ENCODE results near the gene VTI1A. TPM values are rescaled to one million over a fixed set of nuclear protein-coding genes. Genes with fewer than 3 reads are reported as not detected.

The VTI1A gene
- total RNA-seq, 1 donor from 2014 or later, result 26.3 TPM

GRCh38 chr10:112821038-112821437 is 374.0 kb downstream of the VTI1A start:
- Mint-ChIP-seq H3K27me3 (ENCODE audit: unreplicated experiment) (no peaks in the 10 kb centered on the region), H3K4me1 (ENCODE audit: unreplicated experiment) (peaks cover 8% of the 10 kb centered on the region), H3K9me3 (ENCODE audit: unreplicated experiment) (no peaks in the 10 kb centered on the region), H3K36me3 (ENCODE audit: unreplicated experiment) (peaks cover 10% of the 10 kb centered on the region), H3K4me3 (ENCODE audit: unreplicated experiment) (no peak overlapping the region), H3K27ac (ENCODE audit: unreplicated experiment) (no peak overlapping the region)
- no peak for TF ChIP-seq CTCF (IDR thresholded peaks at IDR 0.05)
- DNase-seq (ENCODE audit: extremely low spot score, unreplicated experiment), result no peak

GRCh38 chr10:112821663-112822062 is 374.6 kb downstream of the VTI1A start:
- TF ChIP-seq CTCF (IDR thresholded peaks at IDR 0.05), result no peak
- no peak for DNase-seq (ENCODE audit: extremely low spot score, unreplicated experiment)
- Mint-ChIP-seq H3K4me1 (ENCODE audit: unreplicated experiment) (peaks cover 2% of the 10 kb centered on the region), H3K36me3 (ENCODE audit: unreplicated experiment) (peaks cover 10% of the 10 kb centered on the region), H3K9me3 (ENCODE audit: unreplicated experiment) (no peaks in the 10 kb centered on the region), H3K27me3 (ENCODE audit: unreplicated experiment) (no peaks in the 10 kb centered on the region), H3K4me3 (ENCODE audit: unreplicated experiment) (no peak overlapping the region), H3K27ac (ENCODE audit: unreplicated experiment) (no peak overlapping the region)

GRCh38 chr10:112823007-112823406 is 376.0 kb downstream of the VTI1A start:
- Mint-ChIP-seq H3K4me1 (ENCODE audit: unreplicated experiment) (no peaks in the 10 kb centered on the region), H3K36me3 (ENCODE audit: unreplicated experiment) (peaks cover 4% of the 10 kb centered on the region), H3K4me3 (ENCODE audit: unreplicated experiment) (no peak overlapping the region), H3K27ac (ENCODE audit: unreplicated experiment) (no peak overlapping the region), H3K27me3 (ENCODE audit: unreplicated experiment) (no peaks in the 10 kb centered on the region), H3K9me3 (ENCODE audit: unreplicated experiment) (no peaks in the 10 kb centered on the region)
- DNase-seq (ENCODE audit: extremely low spot score, unreplicated experiment), result no peak
- TF ChIP-seq CTCF (IDR thresholded peaks at IDR 0.05), result no peak

GRCh38 chr10:112823604-112824003 is 376.6 kb downstream of the VTI1A start:
- no peak for DNase-seq (ENCODE audit: extremely low spot score, unreplicated experiment)
- Mint-ChIP-seq H3K27me3 (ENCODE audit: unreplicated experiment) (no peaks in the 10 kb centered on the region), H3K36me3 (ENCODE audit: unreplicated experiment) (peaks cover 3% of the 10 kb centered on the region), H3K9me3 (ENCODE audit: unreplicated experiment) (no peaks in the 10 kb centered on the region), H3K4me3 (ENCODE audit: unreplicated experiment) (no peak overlapping the region), H3K4me1 (ENCODE audit: unreplicated experiment) (no peaks in the 10 kb centered on the region), H3K27ac (ENCODE audit: unreplicated experiment) (no peak overlapping the region)
- no peak for TF ChIP-seq CTCF (IDR thresholded peaks at IDR 0.05)

- no peak for DNase-seq (ENCODE audit: extremely low spot score, unreplicated experiment)
- no peaks in the 10 kb centered on the region for H3K4me1 Mint-ChIP-seq (ENCODE audit: unreplicated experiment)
- no peaks in the 10 kb centered on the region for H3K27me3 Mint-ChIP-seq (ENCODE audit: unreplicated experiment)
- no peak overlapping the region for H3K27ac Mint-ChIP-seq (ENCODE audit: unreplicated experiment)
- H3K9me3 Mint-ChIP-seq (ENCODE audit: unreplicated experiment), result no peaks in the 10 kb centered on the region
- TF ChIP-seq CTCF (IDR thresholded peaks at IDR 0.05), result no peak
- H3K36me3 Mint-ChIP-seq (ENCODE audit: unreplicated experiment), result no peaks in the 10 kb centered on the region
- no peak overlapping the region for H3K4me3 Mint-ChIP-seq (ENCODE audit: unreplicated experiment)
These were observed 379.1 kb downstream of the VTI1A start for GRCh38 chr10:112826018-112826697.

All from osteocyte (in vitro differentiated cells).